Activated CD8-positive, alpha-beta memory T cell treated with anti-CD3 and anti-CD28 coated beads, Interleukin-2, amount 50 U/mL, for 1 hour (primary cell): ENCODE results near the gene HOXC10.

Source experiments
- DNase-seq: peaks from one replicate; pipeline ENCODE4 v3.0.0-alpha.2; 2020; ENCODE audit errors: extremely low read depth

HOXC10 gene

GRCh38 chr12:53977596-53978445 lies 7.1 kb upstream of the HOXC10 start:
- no peak for DNase-seq

DNA sequence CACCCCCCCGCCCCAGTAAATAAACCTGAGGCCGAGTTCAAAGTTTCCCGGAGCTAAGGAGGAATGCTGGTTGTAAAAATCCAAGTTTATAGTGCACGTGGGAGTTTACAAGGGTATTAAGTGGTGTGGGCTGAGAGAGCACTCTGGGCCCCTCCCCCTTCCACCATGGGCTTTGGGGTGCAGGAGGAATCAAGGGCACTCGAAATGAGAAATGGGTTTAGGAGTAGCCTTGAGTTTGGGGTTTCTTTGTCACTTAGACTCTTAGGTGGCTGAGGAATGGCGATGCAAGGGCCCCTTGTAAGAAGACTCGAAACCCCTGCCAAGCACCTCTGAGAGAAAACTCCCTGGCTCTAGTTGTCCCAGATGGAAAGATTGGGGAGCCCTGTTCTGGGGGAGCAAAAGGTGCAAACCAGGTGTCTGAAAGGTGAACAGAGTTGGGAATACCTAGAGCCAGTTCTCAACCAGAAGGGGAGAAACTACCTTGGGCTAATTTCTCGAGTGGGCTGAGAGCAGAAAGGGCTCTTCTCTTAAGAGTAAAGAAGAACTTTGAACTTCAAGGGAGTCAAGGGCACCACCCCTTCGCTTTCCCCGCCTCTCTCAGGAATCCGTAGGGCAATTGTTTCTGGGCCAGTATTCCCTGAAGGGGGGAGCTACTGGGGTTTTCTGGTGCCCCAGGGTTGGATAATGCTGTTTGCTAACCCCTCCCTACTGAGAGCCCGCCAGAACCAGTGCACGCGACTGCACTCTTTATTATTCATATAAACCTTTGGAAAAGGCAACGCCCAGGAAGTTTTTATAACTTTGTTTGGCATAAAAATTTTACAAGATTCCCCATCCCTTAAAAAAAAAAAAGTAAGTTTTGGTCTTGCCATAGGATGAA lies 6.2 kb upstream of the HOXC10 start:
- DNase-seq, result no peak

- DNase-seq, result no peak
Measured at GRCh38 chr12:53980104-53980801, 4.7 kb upstream of the HOXC10 start.

GRCh38 chr12:53980802-53981496 lies 4.0 kb upstream of the HOXC10 start:
- no peak for DNase-seq

DNA sequence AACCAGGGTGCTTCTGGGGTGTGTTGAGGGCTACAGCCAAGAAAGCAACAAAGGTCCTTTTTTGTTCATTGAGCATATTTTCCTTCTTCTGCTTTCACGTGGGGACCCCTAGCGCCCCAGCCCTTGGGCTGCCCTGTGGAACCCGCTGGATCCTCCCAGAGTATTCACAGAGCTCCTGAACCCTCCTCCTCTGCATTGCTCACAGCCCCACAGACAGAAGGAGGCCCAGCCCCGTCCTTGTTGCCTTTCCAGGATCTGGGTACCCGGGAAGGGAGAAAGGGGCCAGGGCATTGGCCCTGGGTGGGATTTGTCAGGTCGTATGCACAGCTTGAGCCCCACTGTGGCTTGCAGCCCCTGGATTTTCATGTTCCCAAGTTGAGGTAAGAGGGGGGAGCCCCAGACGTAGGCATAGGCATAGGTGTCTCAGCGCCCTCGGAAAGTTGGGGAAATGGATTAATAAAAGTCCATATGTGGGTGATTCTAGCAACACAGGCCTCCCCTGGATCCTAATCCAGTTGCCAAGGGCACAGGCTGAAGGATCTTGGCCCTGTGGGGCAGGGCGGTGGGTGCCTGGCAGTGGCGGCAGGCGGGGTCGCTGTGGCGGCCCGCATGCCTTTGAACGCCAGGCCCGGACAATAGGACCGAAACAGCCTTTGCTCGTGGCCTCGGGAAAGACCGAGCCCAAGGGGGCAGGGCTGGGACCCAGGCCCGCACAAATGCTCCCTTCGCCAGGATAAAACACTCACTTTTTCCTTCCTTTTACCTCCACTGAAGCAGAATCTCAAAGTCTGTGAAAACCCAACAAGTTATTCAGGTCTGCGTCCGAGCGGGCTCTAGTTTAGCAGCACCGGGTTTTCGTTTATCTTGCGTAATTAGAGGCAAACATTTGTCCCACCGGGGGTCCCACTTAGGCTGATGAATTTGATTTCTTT lies 3.0 kb upstream of the HOXC10 start:
- DNase-seq, result no peak

DNA sequence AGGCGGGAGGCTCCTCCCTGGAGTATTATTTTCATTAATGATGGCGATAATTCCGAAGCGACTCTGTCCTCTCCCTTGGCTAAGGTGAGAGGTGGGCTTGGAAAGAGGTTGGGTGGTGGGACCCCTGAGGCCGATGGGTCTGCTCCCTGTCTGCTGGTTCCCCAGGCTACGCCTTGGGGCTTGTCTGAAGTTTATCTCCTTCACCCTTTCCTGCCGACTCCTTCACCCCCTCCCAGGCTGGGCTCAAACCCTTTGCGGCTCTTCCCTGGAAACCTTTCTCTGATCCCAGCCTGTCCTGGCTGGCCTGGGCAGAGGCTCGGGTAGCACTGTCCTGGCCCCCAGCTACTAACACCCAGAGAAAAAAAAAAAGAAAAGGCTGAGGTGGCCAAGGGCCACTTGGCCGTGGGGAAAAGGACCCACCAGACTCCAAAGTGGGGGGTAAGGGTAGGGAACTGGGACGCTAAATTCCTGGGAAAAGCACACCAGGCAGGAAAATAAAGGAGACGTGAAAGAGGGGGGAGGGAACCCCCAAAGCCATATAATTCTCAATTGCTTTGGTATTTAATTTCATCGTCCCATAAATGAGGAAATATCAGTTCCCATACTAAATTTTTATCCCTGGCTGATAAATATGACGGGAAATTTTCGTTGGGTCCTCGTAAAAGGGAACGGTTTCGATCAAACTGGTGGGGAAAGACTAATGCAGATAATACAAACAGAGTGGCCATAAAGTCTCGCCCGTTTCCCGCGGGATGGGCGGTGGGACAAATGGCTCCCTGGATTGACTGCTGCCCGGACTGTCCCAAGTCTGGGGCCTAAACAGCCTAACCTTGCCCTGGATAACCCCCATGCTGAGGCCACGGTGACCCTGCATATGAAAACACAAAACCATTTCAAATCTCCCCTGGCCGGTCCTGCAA lies 2.0 kb upstream of the HOXC10 start:
- DNase-seq, result no peak

DNA sequence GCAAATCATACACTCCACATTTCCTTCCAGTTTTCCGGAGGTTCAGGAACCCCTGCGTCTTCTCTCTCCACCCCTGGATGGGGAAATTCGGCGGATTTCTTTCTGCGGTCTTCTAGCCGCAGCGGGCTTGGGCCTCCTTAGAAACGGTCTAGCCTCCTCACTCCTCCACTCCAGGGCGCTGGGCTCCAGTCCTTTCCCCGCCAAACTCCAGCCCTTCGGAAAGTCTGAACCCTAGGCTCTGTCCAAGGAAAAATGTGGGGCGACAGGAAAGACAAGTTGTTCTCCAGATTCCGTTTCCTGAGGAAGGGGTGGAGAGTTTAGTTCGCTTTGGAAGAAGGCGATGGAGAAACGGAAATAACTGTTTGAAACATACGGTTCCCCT lies 1.4 kb upstream of the HOXC10 start:
- no peak for DNase-seq

GRCh38 chr12:53983950-53984572 lies 885 bp upstream of the HOXC10 start:
- DNase-seq, result no peak

DNA sequence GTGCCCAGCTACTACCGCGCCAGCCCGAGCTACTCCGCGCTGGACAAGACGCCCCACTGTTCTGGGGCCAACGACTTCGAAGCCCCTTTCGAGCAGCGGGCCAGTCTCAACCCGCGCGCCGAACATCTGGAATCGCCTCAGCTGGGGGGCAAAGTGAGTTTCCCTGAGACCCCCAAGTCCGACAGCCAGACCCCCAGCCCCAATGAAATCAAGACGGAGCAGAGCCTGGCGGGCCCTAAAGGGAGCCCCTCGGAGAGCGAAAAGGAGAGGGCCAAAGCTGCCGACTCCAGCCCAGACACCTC lies 697 bp downstream of the HOXC10 start:
- no peak for DNase-seq

GRCh38 chr12:53985994-53986685 lies 1.2 kb downstream of the HOXC10 start:
- no peak for DNase-seq

DNA sequence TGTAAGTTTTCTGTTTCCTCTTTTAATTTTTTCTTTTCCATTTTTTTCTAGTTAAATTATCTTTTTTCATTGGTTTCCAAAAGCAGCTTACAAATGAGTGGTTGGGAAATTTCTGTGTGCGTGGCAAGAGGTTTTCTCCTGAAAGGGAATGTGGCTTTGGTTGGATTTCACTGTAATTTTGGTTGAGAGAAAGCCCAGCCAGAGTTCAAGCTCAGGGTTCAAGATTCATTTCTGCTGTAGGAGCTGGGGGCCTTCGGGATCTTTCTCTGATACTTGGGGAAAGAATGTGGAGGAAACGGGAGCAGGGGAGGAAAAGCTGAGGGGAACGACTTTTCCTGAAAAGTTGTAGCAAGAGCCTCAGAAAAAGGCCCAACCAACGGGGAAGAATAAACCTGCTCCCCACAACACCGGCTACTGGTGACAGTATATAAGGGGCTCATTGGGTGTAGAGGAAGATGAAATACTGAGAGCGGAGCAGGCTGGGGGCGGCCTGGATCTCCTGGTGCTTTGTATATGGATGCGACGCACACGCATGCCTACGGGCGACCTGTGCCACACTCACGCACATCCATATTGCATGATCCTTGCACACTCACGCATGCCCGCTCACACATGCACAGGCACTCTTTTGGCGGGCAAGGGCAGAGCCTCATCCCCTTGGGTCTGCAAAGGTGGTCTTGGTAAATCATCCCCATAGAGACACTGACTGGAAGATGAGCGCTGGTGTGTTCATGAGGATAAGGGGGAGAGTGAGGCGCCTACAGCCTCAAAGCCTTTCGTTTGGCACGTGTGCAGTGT lies 1.9 kb downstream of the HOXC10 start:
- DNase-seq, result no peak

DNA sequence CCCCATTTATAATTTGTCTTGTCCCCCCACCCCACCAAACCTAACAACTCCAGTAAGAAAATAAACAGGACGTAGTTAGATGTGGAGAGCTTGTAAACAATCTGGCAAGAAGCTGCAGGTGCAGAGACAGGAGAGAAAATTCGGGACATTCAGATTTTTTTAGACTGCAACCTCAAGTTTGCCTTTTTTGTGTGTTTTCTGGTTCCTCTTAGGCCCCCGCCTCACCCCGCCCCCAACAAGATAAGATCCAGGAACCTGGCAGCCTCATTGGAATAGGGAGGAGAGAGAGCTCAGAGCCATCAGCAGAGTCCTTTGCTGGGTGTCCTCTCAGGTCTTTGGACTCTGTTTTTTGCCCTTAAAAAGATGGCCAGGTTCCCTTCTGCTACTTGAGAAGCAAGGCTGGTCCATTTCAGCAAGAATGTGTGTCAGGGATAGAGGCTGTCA lies 2.9 kb downstream of the HOXC10 start:
- no peak for DNase-seq

GRCh38 chr12:53988541-53989226 lies 3.7 kb downstream of the HOXC10 start:
- no peak for DNase-seq

DNA sequence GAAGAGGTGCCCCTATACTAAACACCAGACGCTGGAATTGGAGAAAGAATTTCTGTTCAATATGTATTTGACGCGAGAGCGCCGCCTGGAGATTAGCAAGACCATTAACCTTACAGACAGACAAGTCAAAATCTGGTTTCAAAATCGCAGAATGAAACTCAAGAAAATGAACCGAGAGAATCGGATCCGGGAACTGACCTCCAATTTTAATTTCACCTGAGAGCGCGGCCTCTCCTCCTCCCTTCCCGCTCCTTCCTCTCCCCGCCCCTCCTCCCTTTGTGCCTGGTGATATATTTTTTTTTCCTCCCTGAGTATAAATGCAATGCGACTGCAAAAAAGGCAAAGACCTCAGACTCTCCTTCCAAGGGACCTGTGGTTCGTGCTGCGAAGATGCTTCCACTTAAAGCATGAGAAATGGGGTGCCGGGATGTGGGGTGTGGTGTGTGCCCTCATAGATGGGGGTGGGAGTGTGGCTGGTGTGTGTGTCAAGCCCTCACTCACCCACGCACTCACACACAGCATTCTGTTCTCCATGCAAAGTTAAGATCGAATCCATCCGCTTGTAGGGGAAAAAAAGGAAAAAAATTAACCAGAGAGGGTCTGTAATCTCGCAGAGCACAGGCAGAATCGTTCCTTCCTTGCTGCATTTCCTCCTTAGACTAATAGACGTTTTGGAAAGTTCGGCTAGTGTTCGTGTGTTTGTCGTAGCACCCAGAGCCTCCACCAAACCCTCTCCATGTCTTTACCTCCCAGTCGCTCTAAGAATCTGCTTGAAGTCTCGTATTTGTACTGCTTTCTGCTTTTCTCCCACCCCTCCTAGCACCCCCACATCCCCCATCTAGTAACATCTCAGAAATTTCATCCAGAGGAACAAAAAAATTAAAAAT lies 4.5 kb downstream of the HOXC10 start:
- no peak for DNase-seq

DNA sequence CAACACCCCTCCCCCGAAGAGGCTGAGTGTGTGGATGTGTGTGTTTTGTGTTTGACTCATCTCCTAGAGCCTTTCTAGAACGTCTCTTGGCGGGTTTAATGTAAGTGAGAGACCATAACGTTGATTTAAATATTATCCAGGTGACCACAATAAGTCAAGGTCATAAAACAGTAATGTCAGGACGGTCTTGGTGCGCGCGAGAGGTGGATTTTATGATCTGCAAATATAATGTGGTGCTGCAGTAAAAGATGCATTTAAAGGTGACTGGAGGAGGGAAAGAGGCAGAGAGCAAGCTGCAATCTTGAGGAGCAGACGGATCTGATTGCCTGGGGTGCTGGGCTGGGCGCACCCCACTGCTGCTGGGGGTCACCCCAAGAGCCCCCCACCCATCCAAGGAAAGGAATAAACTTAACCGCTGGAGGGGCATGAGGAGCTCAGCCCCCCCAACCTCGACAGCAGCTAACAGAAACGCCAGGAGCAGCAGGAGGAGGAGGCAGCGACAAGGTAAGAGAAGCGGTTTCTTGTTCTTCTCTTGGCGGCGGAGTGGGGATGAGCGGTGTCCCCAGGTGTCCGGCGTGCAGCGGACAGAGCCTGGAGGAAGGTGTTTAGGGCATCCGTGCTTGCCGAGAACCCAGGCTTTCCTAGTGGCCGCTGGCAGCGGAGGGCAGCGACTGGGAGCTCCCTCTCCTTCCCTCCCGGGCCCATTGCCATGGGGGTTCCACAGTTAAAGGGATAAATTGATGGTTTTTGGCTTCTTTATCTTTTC lies 5.5 kb downstream of the HOXC10 start:
- DNase-seq, result no peak
